ENCODE measurements around the gene SAMD4B. TPM values are rescaled to one million over a fixed set of nuclear protein-coding genes. Genes with fewer than 3 reads are reported as not detected.

Gene SAMD4B
- total RNA-seq, 2 experiments from 2014 or later: 65.0 to 66.9 TPM

DNA sequence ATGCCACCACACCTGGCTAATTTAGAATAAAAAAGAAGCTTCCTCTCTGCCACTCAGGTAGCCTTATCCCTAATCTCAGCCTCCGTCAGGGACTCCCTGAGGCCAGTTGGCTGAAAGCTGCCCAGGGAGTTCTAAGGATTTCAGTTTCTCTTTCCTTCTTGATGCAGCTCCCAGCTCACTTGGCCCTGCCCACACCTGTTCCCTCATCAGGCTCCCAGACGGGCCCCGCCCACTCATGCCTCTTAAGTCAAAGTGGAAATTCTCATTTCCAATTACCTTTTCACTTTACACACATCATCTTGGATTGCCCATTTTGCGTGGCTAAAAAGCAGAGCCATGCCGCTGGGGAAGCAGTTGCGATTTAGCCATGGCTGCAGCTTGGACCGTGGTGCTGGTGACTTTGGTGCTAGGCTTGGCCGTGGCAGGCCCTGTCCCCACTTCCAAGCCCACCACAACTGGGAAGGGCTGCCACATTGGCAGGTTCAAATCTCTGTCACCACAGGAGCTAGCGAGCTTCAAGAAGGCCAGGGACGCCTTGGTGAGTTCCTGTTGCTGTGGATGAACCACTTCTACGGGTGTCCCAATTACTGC lies 46.1 kb upstream of the SAMD4B start, which contains the start of gene IFNL1:
TSS of gene IFNL1 (plus strand) at position 353 of the 591 bp plus-strand sequence. CDS start at position 368, 15 bp downstream.
- Histone ChIP-seq H3K4me1 (ENCODE audit: insufficient read depth, low read length) (peaks cover 25% of the 10 kb centered on the region), H3K27ac (ENCODE audit: low read depth in 1 of 2, low read length in 2 of 2) (no peak within 1 kb of the TSS), H3K4me3 (ENCODE audit: low read length) (no peak within 1 kb of the TSS), H3K36me3 (ENCODE audit: insufficient read depth, low read length) (no peaks in the 10 kb centered on the region), H3K9me3 (ENCODE audit: control insufficient read depth in 1 of 2, insufficient read depth in 1 of 2, low read length in 2 of 2) (no peaks in the 10 kb centered on the region), H3K27me3 (ENCODE audit: control insufficient read depth in 1 of 2, insufficient read depth in 2 of 2, low read length in 2 of 2) (no peaks in the 10 kb centered on the region)
- POLR2A ChIA-PET: no interaction called here
- H3K4me3 Mint-ChIP-seq: no peak within 1 kb of the TSS
- ATAC-seq (ENCODE audit: poor library complexity) (no peak), DNase-seq (no peak)
- H3K4me1 Mint-ChIP-seq (ENCODE audit: low read depth): peaks cover 14% of the 10 kb centered on the region
- CTCF ChIA-PET: no interaction called here
- TF ChIP-seq, protein P1, sequence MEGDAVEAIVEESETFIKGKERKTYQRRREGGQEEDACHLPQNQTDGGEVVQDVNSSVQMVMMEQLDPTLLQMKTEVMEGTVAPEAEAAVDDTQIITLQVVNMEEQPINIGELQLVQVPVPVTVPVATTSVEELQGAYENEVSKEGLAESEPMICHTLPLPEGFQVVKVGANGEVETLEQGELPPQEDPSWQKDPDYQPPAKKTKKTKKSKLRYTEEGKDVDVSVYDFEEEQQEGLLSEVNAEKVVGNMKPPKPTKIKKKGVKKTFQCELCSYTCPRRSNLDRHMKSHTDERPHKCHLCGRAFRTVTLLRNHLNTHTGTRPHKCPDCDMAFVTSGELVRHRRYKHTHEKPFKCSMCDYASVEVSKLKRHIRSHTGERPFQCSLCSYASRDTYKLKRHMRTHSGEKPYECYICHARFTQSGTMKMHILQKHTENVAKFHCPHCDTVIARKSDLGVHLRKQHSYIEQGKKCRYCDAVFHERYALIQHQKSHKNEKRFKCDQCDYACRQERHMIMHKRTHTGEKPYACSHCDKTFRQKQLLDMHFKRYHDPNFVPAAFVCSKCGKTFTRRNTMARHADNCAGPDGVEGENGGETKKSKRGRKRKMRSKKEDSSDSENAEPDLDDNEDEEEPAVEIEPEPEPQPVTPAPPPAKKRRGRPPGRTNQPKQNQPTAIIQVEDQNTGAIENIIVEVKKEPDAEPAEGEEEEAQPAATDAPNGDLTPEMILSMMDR (IDR thresholded peaks at IDR 0.05): no peak
- intact Hi-C loops (cut with DNase I, micrococcal nuclease): no loop called here
- H3K27me3 Mint-ChIP-seq: peaks cover 12% of the 10 kb centered on the region
- H3K27ac Mint-ChIP-seq: no peak within 1 kb of the TSS
- no peaks in the 10 kb centered on the region for H3K9me3 Mint-ChIP-seq
- H3K36me3 Mint-ChIP-seq (ENCODE audit: low read depth): no peaks in the 10 kb centered on the region

DNA sequence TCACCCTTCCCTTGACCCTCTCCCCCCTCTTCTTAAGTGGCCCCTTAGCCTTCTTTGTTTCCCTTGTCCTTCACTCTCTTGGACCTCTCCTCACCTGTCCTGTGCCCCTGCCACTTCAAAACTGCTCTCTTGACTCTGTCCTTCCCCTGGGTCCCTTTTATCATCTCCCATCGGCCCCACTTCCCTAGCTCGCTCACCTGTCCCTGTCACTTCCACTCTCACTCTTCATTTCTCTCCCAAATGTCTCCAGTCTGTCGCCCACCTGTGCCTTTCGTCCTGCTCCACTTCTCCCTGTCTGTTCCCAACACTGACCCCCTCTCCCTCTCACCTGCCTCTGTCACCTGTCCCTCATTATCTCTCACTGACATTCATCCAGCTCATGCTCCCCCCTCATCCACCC lies 45.3 kb upstream of the SAMD4B start:
- Mint-ChIP-seq H3K36me3 (ENCODE audit: low read depth) (no peaks in the 10 kb centered on the region), H3K27ac (no peak overlapping the region), H3K9me3 (no peaks in the 10 kb centered on the region), H3K4me1 (ENCODE audit: low read depth) (peaks cover 14% of the 10 kb centered on the region), H3K4me3 (no peak overlapping the region), H3K27me3 (peaks cover 9% of the 10 kb centered on the region)
- H3K4me1 ChIP-seq (ENCODE audit: insufficient read depth, low read length): peaks cover 25% of the 10 kb centered on the region
- POLR2A ChIA-PET: interaction anchor here (0.6 kb wide), 1 partner anchor 24 kb away, joined by 3 read pairs; the partner anchor contains the start of gene LRFN1
- DNase-seq (no peak), ATAC-seq (ENCODE audit: poor library complexity) (no peak)
- no peak overlapping the region for H3K27ac ChIP-seq (ENCODE audit: low read depth in 1 of 2, low read length in 2 of 2)
- TF ChIP-seq, protein P1 (IDR thresholded peaks at IDR 0.05): no peak
- H3K36me3 ChIP-seq (ENCODE audit: insufficient read depth, low read length): no peaks in the 10 kb centered on the region
- no peak overlapping the region for H3K4me3 ChIP-seq (ENCODE audit: low read length)
- CTCF ChIA-PET: no interaction called here
- intact Hi-C loops (cut with DNase I, micrococcal nuclease): no loop called here
- no peaks in the 10 kb centered on the region for H3K27me3 ChIP-seq (ENCODE audit: control insufficient read depth in 1 of 2, insufficient read depth in 2 of 2, low read length in 2 of 2)
- H3K9me3 ChIP-seq (ENCODE audit: control insufficient read depth in 1 of 2, insufficient read depth in 1 of 2, low read length in 2 of 2): no peaks in the 10 kb centered on the region

GRCh38 chr19:39297931-39298634 lies 44.1 kb upstream of the SAMD4B start:
- Histone ChIP-seq H3K4me1 (ENCODE audit: insufficient read depth, low read length) (peaks cover 25% of the 10 kb centered on the region), H3K9me3 (ENCODE audit: control insufficient read depth in 1 of 2, insufficient read depth in 1 of 2, low read length in 2 of 2) (no peaks in the 10 kb centered on the region), H3K36me3 (ENCODE audit: insufficient read depth, low read length) (no peaks in the 10 kb centered on the region), H3K27me3 (ENCODE audit: control insufficient read depth in 1 of 2, insufficient read depth in 2 of 2, low read length in 2 of 2) (no peaks in the 10 kb centered on the region), H3K4me3 (ENCODE audit: low read length) (peak overlapping the region; percentile 24), H3K27ac (ENCODE audit: low read depth in 1 of 2, low read length in 2 of 2) (no peak overlapping the region)
- no peaks in the 10 kb centered on the region for H3K36me3 Mint-ChIP-seq (ENCODE audit: low read depth)
- no peak overlapping the region for H3K27ac Mint-ChIP-seq
- ChIA-PET POLR2A (interaction anchor here (1.0 kb wide), 1 partner anchor 13 kb away, joined by 3 read pairs; no protein-coding TSS in a partner anchor), CTCF (no interaction called here)
- H3K4me1 Mint-ChIP-seq (ENCODE audit: low read depth): peaks cover 14% of the 10 kb centered on the region
- intact Hi-C loops (cut with DNase I, micrococcal nuclease): no loop called here
- peak in 13 of 14 experiments; percentile 21 to 89 (median 35) for DNase-seq
- peaks cover 9% of the 10 kb centered on the region for H3K27me3 Mint-ChIP-seq
- no peaks in the 10 kb centered on the region for H3K9me3 Mint-ChIP-seq
- peak; percentile 89 for ATAC-seq (ENCODE audit: poor library complexity)
- peak overlapping the region; percentile 4 for H3K4me3 Mint-ChIP-seq
- TF ChIP-seq, protein P1 (IDR thresholded peaks at IDR 0.05): no peak
